ENCODE data around the gene MYPN.

DNA sequence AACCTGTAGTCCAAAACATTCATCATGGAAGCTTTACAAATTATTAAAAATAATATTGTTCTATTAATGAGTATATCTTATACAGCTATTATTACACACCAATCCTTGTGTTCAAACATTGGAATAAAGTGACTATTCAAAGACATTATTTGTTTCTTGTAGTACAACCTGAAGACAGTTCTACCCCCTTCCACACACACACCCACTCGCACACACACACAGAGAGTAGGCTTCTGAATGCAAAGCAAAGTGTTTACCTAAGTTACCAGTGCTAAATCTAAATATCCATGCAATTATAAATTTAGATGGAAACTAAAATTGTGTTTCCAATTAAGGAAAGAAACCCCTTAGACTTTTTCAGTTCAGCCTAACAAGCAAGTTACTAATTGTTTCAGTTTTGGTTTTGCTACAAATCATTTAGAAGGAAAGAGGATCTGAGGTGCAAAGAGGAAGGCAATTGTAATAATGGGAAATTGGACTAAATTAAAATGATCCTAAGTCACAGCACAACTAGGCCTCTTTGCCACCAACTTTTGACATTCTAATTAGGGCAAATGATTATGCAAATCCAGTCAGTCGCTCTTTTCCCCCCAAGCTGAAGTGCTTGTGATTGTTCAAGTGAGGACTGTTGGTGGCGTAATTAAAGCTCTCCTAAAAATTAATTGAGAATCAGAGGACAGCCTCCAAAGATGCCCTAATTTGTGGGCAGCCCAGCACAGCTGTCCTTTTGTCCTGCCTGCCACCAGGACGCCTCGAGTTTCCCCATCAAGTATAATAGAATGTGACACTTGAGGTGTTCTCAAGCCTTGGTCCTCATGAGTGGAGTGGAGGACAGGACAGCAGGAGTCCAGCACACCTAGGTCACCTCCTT lies 142.6 kb downstream of the MYPN start:
- TF ChIP-seq, protein P1, sequence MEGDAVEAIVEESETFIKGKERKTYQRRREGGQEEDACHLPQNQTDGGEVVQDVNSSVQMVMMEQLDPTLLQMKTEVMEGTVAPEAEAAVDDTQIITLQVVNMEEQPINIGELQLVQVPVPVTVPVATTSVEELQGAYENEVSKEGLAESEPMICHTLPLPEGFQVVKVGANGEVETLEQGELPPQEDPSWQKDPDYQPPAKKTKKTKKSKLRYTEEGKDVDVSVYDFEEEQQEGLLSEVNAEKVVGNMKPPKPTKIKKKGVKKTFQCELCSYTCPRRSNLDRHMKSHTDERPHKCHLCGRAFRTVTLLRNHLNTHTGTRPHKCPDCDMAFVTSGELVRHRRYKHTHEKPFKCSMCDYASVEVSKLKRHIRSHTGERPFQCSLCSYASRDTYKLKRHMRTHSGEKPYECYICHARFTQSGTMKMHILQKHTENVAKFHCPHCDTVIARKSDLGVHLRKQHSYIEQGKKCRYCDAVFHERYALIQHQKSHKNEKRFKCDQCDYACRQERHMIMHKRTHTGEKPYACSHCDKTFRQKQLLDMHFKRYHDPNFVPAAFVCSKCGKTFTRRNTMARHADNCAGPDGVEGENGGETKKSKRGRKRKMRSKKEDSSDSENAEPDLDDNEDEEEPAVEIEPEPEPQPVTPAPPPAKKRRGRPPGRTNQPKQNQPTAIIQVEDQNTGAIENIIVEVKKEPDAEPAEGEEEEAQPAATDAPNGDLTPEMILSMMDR (conservative IDR thresholded peaks at IDR 0.05; ENCODE audit: low read depth, low read length): no peak
- no peak for TF ChIP-seq EZH2 (IDR thresholded peaks at IDR 0.05; ENCODE audit: low read length, unreplicated experiment)

Data from PC-3 (cell line).